ENCODE measurements around the gene MRPL10.

MRPL10 gene

DNA sequence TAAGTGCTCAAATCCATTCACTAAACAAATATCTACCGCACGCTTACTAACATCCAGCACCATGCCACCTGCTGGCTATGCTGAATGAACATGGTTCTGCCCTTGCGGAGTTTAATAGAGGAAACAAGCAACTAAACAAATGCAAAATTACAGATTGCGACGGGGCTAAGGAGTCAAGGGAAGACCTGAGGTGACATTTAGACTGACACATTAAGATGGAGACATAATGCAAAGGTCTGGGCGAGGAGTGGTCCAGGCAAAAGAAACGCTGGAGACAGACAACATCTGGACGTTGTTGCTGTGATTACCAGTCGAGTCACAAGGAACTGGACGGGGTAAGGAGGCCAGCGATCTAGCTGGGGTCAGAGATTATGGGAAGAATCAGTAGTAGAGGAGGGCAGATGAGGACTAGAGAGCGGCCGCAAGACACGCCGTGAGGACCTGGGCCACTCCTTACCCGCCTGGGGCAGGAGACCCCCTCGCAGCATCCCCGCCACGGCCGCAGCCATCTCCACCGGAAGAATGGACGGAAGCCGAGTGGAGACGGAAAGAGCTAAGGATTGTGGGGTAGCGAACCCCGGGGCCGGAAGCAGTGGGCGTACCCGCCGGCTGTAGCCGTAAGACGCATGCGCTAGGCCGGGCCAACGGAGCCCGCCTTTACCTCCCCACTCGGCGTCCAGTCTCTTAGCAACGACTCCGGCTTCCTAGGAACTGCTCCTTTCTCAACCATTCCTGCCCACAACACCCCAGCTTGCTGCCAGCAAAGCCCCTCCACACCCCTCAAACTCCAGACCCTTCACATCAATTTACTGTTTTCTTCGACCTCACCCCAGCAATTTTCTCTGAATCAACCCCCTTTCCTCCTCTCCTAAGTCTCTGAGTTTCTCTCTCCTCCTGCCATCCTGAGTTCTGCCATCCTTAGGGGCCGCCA lies at the start of gene MRPL10, which contains the start of gene LRRC46:
TSS of gene MRPL10 (minus strand) at position 539 of the 931 bp plus-strand sequence. CDS start at position 509, 30 bp downstream.
TSS of gene LRRC46 (plus strand) at position 668 of the 931 bp plus-strand sequence. CDS start 320 bp downstream, outside the sequence.
- peak; percentile 95 for DNase-seq (ENCODE audit: low spot score)

DNA sequence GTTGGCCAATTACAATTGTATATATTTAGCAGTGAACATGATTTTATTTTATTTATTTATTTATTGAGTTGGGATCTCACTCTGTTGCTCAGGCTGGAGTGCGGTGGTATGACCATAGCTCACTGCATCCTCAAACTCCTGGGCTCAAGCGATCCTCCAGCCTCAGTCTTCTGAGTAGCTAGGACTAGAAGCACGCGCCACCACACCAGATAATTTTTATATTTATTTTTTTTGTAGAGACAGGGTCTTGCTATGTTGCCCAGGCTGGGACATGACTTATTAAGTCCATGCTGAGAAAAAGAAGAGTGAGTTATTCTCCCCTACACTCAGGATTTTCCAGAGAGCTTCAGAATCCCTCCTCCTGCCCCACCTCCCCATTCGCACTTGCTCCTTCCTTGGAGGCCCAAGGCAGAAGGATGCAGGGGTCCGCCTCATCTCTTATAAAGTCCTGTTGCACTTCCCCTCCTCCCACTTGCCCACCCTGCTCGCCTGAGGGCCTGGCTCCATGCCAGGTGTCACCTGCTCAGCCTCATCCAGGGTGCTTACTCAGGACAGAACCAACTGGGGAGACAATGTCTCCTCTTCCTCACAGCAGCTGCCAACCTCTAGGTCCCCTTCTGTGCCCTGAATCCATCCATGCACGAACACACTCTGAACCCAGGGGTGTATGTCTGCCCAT lies 48.6 kb upstream of the MRPL10 start:
- DNase-seq (ENCODE audit: low spot score) = no peak

DNA sequence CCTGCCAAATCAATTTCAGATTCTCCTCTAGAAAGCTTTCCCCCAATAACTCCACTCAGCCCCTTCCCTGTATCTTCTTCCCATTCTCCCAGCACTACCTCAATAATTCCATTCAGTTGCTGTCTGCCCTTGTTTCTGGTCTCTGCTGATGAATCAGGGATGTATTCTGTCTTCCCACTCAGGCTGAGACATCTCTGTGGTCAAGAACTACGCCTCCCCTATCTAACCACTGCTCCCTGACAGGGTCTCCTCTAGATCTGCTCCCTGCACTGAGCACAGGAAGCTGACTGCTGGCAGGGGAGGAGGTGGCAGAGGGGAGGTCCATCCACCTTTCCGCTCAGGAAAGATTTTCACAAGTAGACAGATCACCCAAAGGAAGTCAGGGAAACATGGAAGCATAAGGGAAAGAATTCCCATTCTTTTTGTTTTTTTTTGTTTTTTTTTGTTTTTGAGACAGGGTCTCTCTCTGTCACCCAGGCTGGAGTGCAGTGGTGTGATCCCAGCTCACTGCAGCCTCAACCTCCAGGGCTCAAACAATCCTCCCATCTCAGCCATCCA lies 47.8 kb upstream of the MRPL10 start:
- DNase-seq (ENCODE audit: low spot score) = no peak

GRCh38 chr17:47878203-47879027 lies 47.1 kb upstream of the MRPL10 start:
- DNase-seq (ENCODE audit: low spot score) = no peak

GRCh38 chr17:47877368-47878034 lies 46.2 kb upstream of the MRPL10 start:
- no peak for DNase-seq (ENCODE audit: low spot score)

DNA sequence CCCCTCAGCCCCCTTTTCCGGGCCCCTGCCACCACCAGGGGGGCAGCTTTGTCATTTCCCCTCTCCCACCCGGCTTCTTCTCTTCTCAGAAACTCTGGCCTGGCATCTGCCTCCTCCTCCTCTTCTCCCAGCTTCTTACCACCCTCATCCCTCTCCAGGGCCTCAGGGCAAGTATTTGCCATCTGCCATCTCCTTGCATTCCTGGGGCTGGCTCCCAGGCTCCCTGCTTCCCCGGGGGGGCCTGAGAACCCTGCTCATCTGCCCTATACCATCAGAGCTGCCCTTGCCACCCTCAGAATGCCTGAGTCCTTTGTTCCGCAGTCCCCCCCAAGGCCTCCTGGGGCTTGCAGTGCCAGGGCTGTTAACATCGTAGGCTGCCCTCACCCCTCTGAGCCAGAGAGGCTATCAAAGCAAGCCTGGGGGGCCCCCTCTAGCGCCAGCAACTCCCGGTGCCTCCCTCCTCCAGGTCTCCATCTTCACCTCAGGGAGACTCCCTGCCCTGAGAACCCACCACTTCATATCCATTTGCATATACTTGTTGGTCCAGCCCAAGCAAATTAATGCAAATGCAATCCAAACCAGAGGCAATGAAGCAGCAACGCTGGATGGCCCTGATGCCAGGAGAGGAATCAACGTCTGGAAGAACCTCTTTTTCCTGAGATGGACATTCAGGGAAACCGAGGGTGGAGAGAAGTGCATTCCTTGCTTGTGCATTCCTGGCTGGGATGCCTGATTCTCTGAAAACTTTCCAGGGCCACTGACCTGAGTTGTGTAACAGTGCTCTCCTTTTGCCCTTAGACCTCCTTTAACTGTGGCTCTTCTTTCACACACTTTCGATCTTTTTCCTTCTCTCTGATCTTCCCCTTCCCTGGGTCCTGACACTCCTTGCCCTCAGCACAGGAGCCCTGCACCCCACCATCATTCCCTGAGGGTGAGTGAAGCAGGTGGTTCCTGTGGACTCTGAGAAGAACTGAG lies 44.0 kb upstream of the MRPL10 start:
- no peak for DNase-seq (ENCODE audit: low spot score)

- DNase-seq (ENCODE audit: low spot score) = no peak
Measured at GRCh38 chr17:47873200-47874090, 42.1 kb upstream of the MRPL10 start.

DNA sequence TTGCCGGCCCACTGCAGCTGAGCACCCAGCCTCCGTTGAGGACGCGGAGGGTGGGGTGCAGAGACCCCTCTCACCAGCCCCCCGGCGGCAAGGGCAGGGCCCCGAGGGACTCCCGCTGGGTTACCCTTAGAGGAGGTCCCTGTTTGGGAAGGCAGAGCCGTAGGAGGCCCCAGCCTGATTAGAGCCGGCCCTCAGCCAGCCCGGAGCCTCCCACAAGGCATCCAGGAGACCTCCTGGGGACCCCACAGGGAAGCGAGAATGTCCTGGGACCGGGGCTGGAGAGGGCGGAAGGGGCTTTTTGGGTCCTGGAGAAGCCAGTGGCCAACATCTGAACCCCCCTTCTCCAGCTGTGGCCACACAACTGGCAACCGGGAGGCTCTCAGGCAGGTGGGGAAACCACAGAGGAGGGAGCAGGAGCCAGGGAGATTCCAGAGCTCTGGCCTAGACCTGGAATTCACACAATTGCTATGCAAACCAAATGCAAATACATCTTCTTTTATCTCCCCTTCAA lies 41.4 kb upstream of the MRPL10 start:
- no peak for DNase-seq (ENCODE audit: low spot score)

DNA sequence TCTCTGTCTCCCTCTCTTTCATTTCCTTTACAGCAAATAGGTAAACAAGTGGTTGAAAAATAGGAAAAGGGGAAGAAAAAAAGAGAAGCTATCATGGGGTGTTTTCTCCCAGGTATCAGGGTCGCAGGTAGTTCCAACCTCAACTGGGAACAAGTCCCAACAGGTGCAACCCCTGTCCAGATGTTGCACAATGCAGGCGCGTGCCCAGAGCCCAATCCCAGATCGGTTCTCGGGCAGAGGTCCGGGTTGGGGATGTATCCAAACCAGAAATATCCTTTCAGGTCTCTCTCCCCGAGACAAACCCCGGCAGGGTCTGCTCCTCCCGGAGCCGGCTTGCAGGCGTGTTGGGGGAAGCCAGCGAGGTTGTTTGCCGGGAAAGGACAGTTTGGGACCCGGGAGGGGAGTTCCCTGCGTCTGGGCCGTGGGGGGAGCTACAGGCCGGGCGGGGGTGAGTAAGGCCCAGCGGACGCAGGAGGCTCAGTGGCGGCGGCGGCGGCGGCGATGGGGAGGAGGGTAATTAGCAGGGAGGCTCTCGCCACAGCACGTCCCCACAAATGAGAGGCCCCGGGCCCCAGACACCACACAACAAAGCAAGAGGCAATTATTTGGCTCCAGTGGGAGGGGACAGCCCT lies 40.8 kb upstream of the MRPL10 start:
- DNase-seq (ENCODE audit: low spot score) = no peak

DNA sequence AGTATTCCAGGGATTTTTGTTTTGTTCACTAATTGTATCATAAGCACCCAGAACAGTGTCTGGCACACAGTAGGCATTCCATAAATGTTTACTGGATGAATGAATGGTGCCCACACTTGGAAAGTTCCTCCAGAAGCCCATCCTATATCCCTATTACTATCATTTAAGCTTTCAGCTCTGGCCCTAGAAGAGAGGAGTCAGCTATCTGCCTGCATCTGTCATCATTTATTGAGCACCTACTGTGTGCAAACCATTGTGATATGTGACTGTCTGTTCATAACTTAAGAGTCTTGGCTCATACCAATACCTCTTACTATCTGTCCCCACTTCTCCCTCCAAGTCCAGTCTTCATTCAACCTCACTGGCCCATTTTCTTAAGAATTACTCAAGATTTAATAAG lies 39.7 kb upstream of the MRPL10 start:
- DNase-seq (ENCODE audit: low spot score) = no peak

- DNase-seq (ENCODE audit: low spot score) = no peak
Measured at GRCh38 chr17:47870056-47870455, 38.7 kb upstream of the MRPL10 start.

DNA sequence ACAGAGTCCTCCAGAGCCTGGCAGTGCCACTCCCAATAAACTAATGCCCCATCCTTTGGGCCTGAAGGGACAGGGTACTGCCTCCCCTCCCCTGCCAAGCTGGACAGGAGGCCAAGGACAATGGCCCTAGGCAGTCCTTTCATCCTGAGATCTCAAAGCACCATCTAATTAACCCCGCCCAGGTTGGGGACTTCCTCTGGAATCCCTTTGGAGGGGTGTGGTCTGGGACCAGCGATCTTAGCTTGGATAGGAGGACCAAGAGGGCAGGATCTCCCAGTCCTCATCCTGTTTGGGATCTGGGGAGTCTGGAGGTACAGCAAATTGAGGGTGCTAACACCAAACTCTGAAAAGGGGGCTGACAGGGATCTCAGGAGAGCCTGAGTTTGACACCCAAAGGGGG lies 37.8 kb upstream of the MRPL10 start:
- no peak for DNase-seq (ENCODE audit: low spot score)

DNA sequence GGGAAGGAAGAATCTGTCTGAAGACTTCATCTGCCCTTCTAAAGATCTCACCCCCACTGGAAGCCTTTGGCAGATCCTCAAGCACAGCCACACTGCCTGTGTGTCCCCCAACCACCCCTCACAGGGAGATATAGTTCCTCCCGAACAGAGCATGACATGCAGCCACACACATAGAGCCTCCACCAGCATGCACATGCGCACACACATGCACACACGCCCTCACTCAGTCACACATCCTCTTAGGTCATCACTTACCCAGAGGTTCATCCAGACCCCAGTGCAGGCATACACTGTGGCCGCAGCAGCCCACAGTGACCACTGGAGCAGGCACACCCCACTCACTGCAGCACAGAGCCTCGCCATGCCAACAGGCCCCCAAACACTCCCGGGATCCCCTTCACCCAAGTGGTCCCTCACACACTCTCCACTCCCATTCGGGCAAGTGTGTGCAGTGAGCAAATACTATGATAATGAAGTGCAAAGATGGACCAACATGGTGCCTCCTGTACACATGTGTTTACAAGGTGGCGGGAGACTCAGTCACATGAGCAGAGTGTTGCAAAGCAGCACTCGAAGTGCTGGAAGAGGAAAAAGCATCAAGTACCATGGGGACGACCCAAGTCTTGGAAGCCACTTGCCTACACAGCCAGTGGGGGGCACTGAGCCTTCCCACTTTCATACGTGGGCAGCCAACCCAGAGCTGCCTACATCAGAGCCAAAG lies 36.6 kb upstream of the MRPL10 start:
- DNase-seq (ENCODE audit: low spot score) = no peak

- no peak for DNase-seq (ENCODE audit: low spot score)
Measured at GRCh38 chr17:47866941-47867340, 35.6 kb upstream of the MRPL10 start.

GRCh38 chr17:47864791-47865216 lies 33.5 kb upstream of the MRPL10 start:
- no peak for DNase-seq (ENCODE audit: low spot score)

- no peak for DNase-seq (ENCODE audit: low spot score)
Measured at GRCh38 chr17:47862621-47863440, 31.5 kb upstream of the MRPL10 start.

GRCh38 chr17:47860386-47860785 lies 29.0 kb upstream of the MRPL10 start:
- DNase-seq (ENCODE audit: low spot score) = no peak

Measured in Ammon's horn (tissue), 1 donor.